ENCODE results near the gene WASF2.
"Not testable (repeated sequence)": the region's sequence is repeated elsewhere in the genome, so short reads cannot be mapped to it uniquely, and the experiment has no call there.

The WASF2 gene

DNA sequence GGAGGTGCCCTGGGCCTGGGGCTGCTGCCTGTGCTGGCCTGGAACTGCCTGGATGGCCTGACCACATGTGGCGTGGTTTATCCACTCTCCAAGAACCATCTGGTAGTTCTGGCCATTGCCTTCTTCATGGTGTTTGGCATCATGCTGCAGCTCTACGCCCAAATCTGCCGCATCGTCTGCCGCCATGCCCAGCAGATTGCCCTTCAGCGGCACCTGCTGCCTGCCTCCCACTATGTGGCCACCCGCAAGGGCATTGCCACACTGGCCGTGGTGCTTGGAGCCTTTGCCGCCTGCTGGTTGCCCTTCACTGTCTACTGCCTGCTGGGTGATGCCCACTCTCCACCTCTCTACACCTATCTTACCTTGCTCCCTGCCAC is 95.7 kb downstream of the WASF2 start:
- DNase-seq = no peak

- no peak for DNase-seq
These were observed 96.2 kb downstream of the WASF2 start for GRCh38 chr1:27393641-27394281.

- peak; percentile 24 for DNase-seq
These were observed 97.0 kb downstream of the WASF2 start for GRCh38 chr1:27392778-27393635.

- peak; percentile 95 for DNase-seq
These were observed 97.7 kb downstream of the WASF2 start, which contains the start of gene GPR3 for GRCh38 chr1:27392096-27392777. TSS of gene GPR3 (plus strand) at chr1:27392622. CDS start at chr1:27393799, 1,177 bp downstream.

GRCh38 chr1:27391511-27392095 is 98.4 kb downstream of the WASF2 start:
- peak; percentile 38 for DNase-seq

- peak; percentile 80 for DNase-seq
These were observed 101.5 kb downstream of the WASF2 start for GRCh38 chr1:27388337-27389005.

GRCh38 chr1:27384797-27385196 is 105.2 kb downstream of the WASF2 start:
- DNase-seq = not testable (repeated sequence)

- no peak for DNase-seq
These were observed 106.3 kb downstream of the WASF2 start for GRCh38 chr1:27383661-27384060.

DNA sequence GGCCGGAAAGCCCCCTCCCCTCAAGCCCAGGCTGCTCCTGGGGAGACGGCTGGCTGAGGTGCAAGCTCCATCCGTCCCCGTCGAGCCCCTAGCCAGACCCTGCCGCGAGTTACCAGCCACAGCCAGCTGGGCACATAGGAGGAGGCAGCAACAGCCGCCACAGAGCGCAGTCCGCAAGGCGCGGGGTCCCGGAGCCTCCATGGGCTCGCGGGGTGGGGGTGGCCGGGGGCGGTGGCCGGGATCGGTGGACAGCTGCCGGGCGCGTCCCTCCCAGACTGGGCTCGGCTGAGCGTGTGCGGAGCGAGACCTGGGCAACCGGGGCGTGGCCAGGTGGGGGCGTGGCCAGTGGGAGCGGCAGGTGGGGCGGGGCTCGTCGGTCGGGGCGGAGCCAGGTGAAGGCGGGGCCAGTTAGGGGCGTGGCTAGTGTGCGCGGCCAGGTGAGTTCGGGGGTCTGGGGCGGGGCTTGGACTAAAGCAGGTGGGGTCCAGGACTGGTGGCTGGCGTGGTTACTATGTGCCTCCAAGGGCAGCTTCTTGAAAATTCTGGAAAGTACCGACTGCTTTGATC is 106.8 kb downstream of the WASF2 start, which contains the start of gene CD164L2:
CD164L2 (minus strand) TSS at position 295 of the 567 bp plus-strand sequence; CDS start at position 201, 94 bp downstream.
- DNase-seq = peak; percentile 44

GRCh38 chr1:27381969-27382762 is 107.8 kb downstream of the WASF2 start:
- DNase-seq = no peak

DNA sequence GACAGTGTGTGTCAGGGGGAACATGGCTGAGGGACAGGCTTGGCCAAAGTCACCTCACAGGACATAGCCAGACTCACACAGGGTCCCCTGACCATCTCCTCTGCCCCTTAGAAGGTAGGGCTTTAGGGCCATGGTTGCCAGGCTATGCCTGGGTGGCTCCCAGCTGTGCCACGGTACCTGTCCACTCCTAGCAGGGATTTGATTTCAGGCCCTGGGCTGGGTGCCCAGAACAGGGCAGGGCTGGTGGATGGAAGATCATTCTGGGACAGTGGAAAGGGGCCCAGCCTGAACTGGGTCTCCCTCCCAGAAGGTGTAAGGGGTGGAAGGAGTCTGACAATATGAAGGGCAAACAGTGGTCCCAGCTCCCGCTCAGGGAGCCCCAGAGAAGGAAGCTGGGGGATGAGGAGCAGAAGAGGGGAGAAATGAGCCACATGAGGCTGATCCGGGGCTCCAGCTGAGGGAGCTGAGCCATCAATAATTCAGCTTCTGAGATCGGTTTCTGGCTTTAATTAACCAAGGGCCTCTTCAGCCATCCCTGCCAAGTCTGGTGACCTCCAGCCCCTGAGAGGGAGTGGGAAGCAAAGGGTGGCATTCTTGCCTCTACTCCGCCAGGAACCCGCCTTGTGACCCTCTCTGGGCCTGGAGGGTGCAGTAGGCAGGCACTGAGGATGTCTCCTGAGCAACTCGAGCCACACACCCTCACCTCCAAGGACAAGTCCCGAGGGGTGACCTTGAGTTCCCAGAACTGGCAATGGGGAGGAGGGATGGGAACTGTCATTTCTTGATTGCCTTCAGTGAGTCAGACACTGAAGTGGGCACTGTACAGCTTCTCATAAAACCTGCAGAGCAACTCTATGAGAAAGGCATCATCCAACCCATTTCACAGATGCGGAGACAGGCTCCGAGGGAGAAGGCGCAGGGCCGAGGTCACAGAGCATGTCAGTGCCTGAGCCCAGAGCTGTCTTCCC is 108.9 kb downstream of the WASF2 start:
- DNase-seq = no peak

DNA sequence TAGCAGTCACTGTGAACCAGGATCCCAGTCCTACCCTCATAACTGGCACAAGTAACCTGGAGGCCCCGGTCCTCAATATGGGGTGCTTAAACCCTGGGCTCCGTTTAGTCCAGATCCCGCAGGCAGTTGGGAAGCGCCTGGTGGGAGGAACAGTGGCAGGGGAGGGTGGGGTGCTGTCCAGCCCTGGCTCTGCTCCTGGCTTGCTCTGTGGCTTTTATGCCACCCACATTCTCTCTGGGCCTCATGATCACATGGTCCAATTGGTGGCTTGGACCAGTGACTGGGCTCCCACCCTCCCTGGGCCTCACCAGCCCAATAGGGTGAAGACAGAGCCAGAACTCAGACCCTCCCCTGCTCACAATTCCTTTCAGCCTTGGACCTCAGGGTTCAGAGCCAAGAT is 109.7 kb downstream of the WASF2 start:
- DNase-seq = no peak

DNA sequence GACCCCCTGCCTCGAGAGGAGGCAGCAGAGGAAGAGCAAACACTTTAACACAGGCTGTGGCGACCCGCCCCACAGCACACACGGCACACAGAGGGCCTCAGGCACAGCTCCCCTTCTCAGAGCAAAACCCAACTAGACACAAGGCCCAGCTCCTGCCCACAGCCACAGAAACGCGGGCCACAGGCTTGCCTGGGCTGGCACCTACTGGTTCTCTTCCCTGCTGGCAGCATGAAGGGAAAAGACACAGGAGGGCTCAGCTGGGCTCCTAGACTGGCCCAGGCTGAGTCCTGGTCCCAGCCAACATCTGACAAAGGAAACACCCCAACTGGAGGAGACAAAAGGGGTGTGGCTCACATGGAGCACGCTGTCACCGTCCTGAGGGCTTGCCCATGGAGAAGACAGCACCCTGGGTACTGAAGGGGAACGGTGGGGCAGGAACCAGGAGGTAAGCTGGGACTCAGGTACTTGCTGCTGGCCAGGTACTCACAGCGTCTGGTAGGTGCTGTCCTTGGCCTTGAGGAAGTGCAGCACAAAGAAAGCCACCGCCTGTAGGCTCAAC is 110.3 kb downstream of the WASF2 start:
- DNase-seq = no peak

DNA sequence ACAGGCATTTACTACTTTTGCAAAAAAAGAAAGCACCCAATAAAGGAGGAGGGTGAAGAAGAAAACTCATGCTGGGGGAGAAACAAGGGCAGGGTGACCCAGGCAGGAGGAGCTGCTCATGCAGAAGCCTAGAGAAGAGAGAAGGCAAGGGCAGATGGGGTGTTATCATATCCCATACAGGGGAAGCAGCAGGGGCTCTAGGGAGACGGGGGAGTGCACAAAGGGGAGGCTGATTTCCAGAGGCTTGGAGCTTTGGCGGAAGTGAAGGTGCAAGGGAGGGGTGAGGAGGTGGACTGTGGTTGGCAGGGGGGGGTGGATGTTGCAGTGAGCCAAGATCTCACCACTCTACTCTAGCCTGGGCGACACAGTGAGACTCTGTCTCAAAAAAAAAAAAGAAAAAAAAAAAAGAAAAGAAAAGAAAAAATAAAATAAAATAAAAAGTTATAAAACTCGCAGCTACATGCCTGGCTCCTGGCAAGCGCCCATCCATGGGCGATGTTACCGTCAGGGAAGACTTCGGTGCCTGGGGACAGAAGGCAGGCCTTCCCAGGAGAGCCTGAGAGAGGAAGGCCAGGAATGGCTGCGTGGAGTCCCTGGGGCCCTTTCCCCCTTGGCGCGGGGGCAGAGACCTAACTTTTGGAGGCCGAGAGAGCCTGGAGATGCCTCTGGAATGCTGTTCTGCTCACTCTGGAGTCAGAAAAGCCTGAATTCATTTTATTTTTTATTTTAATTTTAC is 112.0 kb downstream of the WASF2 start:
- no peak for DNase-seq

GRCh38 chr1:27374362-27375086 is 115.4 kb downstream of the WASF2 start, which contains the start of gene FCN3:
TSS of gene FCN3 (minus strand) at chr1:27374824. CDS start at chr1:27374818, 6 bp downstream.
- no peak for DNase-seq

DNA sequence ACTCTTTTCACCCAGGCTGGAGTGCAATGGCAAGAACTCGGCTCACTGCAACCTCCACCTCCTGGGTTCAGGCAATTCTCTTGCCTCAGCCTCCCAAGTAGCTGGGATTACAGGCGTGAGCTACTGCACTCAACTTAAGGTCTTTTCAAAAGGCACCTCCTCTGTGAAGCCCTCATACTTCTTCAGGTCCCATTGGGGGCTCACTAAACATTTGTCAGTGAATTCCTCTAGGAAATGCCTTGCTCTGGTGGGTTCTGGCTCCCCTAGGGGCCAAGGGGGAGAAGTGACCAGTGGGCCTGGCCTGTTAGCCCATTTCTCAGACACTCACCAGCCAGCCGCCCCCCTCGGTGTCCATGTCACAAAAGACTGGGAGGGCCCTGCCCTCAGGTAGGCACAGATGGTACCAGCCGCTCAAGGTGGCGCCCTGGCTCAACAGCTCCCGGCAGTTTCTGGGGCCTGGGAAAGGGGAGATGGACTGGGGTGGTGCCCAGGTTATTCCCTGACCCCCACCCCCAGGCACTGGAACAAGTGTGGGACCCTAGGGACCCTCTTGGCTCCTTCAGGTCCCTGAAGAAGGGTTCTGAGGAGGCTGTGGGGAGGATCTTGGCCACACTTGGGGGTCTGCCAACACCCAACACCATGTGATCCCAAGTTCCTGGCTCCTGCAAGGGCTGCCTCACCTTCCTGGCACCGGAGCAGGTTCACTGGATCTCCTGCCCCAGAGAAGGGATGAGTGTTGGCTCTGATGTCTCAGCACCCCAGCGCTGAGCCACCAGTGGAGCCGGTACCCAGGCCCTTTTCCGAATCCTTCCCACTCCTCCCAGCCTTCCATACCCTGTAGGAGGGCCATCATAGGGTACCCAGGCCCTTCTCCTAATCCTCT is 116.9 kb downstream of the WASF2 start:
- DNase-seq = no peak
